Gastrocnemius medialis (tissue), 4 donors: ENCODE data around the gene UGGT2.

Experiments
- CTCF ChIP-seq, 5 experiments: fragments of 450-650 bp in 3 of 5; fragments of 200-600 bp in 2 of 5; sonication (generic) in 2 of 5; IDR thresholded peaks in 4 of 5; conservative IDR thresholded peaks in 1 of 5; 1 replicate in 4 of 5; 2 replicates in 1 of 5; pipeline ENCODE4 v1.5.1; 2016 to 2019; ENCODE audit warnings: antibody characterized with exemption in 5 of 5, mild to moderate bottlenecking in 3 of 5, moderate library complexity in 3 of 5
- POLR2A ChIP-seq, 2 donors: fragments of 450-650 bp; IDR thresholded peaks; one replicate each; pipeline ENCODE4 v1.6.1; 2017; ENCODE audit warnings: antibody characterized with exemption in 2 of 2, mild to moderate bottlenecking in 2 of 2, moderate library complexity in 2 of 2

- TF ChIP-seq CTCF (IDR thresholded peaks at IDR 0.05 in 4 of 5, conservative IDR thresholded peaks at IDR 0.05 in 1 of 5): no peak
- no peak for TF ChIP-seq POLR2A (IDR thresholded peaks at IDR 0.05)
Measured at GRCh38 chr13:95861296-95861695, 191.9 kb downstream of the UGGT2 start.
